Measurements from ENCODE around the gene TNFSF9.

Gene TNFSF9, protein sequence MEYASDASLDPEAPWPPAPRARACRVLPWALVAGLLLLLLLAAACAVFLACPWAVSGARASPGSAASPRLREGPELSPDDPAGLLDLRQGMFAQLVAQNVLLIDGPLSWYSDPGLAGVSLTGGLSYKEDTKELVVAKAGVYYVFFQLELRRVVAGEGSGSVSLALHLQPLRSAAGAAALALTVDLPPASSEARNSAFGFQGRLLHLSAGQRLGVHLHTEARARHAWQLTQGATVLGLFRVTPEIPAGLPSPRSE

DNA sequence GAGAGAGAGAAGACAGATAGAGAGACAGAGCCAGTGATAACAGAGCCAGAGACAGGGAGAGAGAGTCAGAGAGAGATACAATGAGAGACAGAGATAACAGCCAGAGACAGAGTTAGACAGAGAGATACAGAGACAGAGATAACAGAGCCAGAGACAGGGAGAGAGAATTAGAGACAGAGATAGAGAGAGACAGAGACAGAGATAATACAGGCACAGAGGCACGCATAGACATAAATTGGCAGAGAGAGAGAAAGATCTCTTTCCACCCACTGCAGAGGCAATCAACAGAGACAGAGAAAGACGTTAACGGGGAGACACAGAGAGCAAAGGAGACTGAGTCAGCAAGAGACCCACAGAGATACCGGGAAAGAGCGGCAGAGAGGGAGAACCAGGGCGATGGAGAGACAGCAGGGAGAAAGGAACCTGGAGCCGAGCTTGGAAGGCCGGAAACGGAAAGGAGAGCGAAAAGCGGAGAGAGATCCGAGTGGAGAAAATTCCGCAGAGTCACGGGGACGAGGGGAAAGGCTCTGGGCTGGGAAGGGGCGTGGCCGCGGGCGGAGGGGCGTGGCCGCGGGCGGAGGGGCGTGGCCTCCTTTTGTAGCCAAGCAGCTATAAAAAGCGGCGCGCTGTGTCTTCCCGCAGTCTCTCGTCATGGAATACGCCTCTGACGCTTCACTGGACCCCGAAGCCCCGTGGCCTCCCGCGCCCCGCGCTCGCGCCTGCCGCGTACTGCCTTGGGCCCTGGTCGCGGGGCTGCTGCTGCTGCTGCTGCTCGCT is at the start of gene TNFSF9:
Gene TNFSF9 (plus strand): TSS at position 641 of the 777 bp plus-strand sequence. CDS start 11 bp downstream, at position 652.
- DNase-seq = peak; percentile 26

DNA sequence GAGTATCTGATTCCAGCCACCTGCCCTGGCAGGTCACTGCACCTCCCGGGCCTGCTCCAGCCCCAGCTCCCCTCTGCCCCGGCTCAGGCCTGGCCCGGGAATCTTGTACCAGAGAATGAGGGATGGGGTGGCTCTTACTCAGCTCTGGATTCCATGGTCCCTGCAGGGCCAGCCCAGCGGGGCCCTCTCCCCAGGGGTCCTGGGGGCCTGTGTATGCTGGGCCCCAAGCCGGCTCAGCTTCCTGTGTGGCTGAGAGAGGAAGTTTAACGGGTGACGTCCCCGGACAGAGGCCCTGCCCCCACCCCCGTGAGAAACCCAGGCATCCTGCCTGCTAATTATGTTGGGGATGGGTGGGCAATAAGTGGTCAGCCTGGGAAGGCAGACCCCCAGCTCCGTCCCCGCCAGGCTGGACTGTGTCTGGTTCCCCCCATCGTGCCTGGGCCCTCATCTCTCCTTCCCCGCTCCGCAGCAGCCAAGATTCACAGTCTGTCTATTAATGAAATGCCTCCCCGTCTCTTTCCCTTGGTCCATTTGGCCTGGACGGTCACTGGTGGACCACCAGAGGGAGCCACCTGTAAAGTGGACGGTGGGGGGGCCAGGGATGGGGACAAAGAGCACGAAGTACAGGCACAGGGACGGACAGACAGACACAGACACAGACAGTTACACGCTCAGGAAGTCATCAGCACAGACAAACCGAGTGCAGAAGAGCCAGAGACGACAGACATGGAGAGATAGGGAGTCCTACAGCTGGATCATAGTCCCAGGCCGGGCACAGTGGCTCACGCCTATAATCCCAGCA is 49.1 kb upstream of the TNFSF9 start, which contains the start of gene DENND1C:
Gene DENND1C (minus strand): TSS at position 247 of the 802 bp plus-strand sequence. CDS start 92 bp downstream, at position 155.
- peak; percentile 54 for DNase-seq

DNA sequence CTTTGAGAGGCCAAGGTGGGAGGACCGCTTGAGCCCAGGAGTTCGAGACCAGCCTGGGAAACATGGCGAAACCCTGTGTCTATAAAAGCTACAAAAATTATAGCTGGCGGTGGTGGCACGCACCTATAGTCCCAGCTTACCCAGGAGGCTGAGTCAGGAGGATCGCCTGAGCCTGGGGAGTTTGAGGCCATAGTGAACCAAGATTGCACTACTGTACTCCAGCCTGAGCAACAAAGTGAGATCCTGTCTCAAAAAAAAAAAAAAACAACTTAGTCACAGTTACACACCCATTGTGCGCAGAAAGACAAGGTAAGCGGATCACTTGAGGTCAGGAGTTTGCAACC is 48.5 kb upstream of the TNFSF9 start:
- DNase-seq = no peak

DNA sequence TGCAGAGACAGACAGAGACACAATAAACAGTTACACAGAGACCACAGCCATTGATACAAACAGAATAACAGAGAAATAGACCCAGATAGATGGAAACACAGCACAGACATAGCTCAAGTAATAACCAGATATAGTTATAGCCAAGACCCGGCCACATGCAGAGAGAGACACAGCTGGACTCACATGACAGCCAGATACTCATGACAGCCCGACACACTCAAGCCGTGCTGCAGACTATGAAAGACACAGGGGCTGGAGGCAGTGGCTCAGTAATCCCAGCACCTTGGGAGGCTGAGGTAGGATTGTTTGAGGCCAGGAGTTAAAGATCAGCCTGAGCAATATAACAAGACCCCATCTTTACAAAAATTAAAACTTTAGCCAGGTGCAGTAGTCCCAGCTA is 47.6 kb upstream of the TNFSF9 start:
- no peak for DNase-seq

DNA sequence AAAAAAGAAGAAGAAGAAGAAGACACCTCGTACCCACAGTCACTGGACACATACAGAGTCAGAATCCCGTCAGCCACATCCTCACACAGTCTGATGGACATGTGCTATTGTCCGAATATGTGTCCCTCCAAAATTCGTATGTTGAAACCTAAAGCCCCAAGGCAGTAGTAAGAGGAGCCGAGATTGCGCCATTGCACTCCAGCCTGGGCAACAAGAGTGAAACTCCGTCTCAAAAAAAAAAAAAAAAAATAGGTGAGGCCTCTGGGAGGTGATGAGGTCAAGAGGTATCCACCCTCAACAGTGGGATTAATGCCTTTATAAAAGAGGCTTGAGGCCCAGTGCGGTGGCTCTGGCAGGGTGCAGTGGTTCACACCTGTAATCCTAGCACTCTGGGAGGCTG is 46.6 kb upstream of the TNFSF9 start:
- DNase-seq = no peak

DNA sequence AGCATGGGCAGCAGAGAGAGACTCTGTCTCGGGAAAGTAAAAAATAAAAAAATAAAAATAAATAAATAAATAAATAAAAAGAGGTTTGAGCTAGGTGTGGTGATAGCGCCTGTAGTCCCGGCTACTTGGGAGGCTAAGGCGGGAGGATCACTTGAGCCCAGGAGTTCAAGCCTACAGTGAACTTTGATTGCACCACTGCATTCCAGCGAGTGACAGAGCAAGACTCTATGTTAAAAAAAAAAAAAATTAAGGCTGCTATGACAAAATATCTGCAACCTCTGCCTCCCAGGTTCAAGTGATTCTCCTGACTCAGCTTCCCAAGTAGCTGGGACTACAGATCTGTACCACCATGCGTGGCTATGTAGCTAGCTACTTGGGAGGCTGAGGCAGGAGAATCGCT is 46.0 kb upstream of the TNFSF9 start:
- no peak for DNase-seq

DNA sequence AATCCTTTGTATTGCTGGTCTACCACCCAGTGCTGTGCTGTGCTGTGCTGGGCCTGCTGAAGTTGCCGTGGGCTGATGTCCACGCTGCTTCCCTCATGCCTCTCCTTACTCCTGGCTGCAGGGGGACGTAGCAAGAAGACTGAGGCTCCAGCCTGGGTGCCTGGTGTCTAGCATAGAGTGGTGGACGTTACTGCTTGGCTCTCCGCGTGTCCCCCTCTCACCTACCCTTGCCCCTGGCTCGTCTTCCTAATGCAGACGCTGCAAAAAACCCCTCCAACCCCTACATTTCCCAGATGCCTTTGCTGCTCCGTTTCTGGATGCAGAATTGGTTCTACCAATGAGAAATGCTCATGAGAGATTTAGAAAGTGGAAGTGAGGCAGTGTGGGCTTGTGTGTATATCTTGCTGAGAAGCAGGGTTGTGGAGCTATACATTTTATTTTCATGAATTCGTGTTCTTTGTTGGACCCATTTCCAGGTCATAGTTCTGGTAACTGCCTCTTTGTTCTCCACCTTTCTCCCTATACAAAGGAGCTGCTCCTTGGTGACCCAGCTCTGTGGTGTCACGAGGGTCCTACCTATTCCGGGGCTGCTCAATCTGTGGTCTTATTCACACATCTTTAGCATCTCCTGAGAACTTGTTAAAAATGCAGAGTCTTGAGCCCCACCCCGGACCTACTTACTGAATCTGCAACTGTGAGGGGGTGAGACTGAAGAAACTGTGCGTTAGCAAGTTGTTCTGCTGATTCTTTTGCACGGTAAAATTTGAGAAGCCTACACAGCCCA is 41.4 kb upstream of the TNFSF9 start:
- DNase-seq = no peak

DNA sequence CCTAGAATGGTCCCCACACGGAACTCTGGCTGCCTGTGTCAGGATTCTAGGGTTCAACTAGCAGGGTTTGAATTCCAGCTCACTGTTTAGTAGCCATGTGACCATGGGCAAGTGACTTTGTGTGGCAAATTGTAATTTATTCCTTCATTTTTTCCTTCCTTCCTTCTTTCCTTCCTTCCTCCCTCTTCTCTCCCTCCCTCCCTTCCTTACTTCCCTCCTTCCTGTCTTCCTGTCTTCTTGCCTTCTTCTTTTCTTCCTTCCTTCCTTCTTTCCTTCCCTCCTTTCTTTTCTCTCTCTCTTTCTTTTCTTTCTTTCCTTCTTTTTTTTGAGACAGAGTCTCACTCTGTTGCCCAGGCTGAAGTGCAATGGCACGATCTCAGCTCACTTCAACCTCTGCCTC is 40.7 kb upstream of the TNFSF9 start:
- no peak for DNase-seq

DNA sequence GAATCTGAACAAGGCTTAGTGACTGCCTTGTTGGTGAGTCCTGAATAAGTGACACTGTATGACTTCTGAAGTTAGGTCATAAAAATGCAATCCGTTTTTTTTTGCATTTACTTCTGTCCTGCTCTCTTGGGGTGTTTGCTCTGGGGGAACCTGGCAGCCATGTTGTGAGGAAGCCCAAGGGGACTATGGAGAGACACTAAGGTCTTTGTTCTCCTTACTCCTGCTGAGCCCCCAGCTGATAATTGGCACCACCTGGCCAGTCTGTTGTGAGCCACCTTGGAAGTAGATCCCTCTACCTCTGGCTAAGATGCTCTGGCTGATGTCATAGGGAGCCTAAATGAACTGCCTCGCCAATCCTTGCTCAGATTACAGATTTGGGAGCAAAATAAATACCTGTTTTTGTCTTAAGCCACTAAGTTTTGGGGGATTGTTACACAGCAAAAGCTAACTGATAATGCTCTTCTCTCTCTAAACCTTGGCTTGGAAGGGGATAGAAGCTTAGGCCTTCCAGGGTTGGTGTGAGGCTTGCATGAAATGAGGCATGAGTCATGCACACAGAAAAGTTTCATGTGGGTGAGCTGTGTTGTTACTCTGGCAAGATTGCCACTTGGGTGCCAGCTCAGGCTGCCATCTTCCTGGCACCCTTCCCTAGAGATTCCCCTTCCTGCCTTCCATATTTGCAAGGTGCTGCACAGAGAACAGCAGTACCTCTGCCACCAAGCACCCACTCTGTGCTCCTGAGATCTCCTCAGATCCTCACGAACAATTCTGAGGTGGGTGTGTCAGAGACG is 38.8 kb upstream of the TNFSF9 start:
- no peak for DNase-seq

DNA sequence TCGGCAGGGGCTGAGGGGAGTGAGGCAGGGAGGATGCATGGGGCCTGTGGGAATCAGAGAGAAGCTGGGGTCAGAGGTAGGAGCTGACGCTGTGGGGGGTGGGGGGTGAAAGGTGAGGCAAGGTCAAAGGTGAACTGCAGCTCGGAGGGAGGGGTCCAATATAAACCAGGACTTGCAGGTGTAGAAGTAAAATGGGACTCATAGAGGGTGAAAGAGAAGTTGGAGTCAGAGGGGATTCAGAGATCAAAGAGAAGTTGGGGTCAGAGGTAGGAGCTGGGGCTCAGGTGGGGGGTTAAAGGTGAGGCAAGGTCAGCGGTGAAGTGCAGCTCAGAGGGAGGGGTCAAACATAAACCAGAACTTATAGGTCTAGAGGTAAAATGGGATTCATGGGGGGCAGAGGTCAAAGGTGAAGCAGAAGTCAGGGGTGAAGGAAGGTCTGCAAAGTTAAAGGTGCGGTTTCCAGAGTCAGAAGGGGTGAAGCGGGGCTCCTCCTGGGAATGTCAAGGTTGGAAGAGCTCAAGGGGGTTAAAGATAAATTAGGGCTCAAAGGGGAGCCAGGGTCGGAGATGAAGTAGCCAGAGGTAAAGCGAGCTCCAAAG is 36.3 kb upstream of the TNFSF9 start:
- no peak for DNase-seq

DNA sequence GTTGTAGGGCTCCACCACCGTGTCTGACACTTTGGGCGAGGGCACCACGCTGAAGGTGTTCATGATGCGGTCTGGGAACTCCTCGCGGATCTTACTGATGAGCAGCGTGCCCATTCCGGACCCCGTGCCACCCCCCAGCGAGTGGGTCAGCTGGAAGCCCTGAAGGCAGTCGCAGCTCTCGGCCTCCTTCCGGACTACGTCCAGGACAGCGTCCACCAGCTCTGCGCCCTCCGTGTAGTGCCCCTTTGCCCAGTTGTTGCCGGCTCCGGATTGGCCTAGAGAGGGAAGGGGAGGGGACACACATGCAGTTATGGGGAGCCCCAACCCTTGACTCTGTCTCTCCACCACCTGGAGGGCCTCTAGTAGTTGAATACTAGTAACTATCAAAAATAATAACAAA is 34.9 kb upstream of the TNFSF9 start:
- no peak for DNase-seq

DNA sequence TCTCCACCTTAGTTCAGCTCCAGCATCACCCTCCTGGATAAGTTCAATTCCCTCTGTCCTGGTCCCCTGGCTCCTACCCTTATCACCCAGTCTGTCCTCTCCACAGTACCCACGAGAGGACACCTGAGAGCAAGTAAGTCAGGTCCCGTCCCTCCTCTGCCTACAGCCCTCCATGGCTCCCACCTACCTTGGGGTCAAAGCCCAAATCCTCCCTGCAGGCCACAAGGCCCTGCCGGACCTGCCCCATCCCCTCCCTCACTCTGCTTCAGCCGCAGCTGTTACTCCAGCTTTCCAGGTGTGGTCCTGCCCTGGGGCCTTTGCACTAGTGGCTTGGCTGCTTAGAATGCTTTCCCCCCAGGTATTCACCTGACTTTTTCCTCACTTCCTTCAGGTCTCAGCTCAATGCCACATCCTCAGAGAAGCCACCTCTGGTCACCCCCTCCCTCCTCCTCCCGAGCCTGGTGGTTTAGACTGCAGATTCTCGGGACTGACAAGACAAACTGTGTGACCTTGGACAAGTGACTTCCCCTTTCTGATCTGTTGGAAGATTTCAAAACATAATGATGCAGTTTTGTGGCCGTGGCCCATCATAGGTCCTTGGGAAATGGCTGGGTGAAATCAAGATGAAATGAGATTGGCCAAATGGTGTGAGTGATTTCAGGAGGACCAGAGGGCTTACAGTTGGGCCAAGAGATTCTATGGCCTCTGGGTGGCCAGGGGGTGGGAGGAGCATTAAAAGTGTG is 32.4 kb upstream of the TNFSF9 start:
- DNase-seq = no peak

DNA sequence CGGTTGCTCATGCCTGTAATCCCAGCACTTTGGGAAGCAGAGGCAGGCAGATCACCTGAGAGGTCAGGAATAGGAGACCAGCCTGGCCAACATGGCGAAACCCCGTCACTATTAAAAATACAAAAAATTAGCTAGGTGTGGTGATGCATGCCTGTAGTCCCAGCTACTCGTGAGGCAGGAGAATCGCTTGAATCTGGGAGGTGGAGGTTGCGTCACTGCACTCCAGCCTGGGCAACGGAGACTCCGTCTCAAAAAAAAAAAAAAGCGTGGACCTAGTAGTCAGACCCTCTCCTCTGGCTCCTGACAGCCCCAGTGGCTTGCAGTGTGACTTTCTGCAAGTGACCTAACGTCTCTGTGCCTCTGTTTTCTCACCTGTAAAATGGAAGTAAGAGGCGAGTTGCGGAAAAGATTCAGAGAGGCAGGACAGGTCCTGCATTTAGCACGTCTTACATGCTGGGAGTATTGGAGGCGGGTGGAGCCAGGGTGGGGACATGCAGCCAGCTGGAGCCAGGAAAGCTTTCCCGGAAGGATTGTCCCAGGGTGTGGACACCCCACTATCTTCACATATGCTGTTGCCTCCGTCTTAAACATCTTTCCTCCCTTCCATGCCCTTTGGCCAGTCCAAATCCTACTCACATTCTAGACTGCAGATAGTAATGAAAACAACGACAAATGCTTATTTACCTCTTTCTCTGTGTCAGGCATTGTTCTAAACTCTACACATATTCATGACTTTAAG is 31.6 kb upstream of the TNFSF9 start:
- DNase-seq = no peak

DNA sequence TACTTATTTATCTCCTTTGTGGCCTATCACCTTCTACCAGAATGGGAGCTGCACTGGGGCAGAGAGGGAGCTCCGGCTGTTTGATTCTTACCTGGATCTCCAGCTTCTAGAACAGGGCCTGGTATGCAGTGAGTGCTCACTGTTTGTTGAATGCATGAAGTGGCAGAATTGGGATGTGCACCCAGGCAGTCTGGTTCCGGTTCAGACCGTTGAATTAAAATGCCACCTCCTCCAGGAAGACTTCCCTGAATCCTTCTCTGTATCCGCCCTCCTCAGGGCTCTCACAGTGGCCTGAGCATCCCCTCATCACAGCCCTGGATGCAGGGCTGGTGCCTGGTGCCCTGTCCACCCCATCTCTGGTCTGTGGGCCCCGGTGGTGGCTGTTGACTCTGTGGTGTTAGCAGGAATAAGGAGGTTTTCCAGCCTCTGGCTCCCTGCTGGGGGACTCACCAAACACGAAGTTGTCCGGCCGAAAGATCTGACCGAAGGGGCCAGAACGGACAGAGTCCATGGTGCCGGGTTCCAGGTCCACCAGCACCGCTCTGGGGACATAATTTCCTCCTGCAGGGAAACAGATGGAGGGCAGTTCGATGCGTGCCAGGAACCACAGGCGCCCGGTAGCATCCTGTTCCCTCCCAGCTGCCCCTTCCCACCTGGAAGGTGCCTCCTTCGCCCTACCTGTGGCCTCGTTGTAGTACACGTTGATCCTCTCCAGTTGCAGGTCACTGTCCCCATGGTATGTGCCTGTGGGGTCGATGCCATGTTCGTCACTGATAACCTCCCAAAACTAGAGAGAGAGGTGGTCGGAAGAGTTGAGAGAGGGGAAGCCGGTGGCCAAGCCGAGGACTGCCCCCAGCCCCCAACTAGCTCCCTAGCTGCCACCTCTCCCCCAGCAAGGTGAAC is 29.7 kb upstream of the TNFSF9 start:
- no peak for DNase-seq

DNA sequence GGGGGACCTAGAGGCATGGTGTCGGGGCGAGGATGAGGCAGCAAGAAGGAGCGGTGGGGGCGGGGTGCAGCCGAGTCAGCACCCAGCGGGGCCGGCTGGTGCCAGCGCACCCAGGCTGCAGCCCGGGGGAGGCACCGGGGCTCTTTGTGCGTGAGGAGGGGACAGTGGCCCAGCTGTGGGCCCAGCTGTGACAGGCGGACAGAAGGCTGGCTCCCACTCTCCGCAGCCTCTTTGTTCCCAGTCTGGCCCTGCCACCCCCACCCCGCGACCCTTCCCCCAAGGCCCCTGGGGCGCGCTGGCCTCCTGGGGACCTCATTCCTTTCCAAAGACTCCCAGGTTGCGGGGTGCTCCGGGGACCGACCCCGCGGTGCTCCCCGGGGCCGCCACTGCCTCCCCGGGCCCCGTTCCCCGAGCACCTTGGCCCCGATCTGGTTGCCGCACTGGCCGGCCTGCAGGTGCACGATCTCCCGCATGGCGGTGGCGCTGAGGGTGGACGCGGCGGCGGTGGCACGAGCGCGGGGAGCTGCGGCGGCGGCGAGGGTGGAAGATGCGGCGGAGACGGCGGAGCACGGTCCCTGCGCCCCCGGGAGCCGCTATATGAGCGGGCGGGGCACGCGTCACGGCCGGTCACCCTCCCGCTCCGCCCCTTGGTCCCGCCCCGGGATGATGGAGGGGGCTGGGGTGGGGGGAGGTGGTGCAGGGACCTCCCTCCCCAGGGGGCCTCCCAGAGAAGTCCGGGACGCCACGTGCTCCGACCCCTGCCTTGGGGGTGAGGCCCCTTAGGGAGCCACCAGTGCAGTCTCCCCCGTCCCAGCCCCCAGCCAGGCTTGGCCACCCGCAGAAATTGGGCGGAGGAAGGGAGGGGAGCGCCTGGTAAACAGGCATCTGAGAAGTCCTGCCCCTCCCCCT is 28.8 kb upstream of the TNFSF9 start, which contains the start of gene TUBB4A:
Gene TUBB4A (minus strand): TSS at position 570 of the 909 bp plus-strand sequence. CDS start 97 bp downstream, at position 473.
- no peak for DNase-seq

DNA sequence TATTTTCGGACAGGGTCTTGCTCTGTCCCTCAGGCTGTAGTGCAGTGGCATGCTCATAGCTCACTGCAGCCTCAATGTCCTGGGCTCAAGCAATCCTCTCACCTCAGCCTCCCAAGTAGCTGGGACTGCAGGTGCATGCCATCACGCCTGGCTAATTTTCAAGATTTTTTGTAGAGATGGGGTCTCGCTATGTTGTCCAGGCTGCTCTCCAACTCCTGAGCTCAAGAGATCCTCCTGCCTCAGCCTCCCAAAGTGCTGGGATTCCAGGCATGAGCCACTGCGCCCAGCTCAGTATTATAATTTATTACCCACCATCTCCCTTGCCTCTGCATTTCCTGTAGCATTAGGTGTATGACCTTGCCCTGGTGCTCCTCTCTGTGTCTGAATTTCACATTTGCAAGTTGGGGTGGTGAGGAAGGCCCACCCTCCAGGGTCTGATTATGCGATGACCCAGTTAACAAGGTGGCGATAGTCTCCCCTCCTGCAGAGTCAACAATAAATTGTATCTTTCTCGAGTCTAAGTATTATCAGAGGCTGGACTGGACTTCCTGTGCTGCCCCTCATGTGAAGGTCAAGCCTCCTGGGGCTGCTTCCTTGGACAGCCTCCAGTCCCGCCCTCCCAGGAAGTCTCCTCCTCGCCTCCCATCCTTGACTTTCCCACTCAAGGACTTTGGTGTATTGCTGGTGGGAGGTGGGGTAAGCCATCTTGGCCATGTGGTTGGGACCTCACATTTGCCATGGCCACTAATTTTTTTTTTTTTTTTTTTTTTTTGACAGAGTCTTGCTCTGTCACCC is 27.2 kb upstream of the TNFSF9 start:
- DNase-seq = no peak
